Hepatocyte (in vitro differentiated cells): ENCODE measurements around the gene GIMAP6. TPM values are rescaled to one million over a fixed set of nuclear protein-coding genes. Genes with fewer than 3 reads are reported as not detected.

Source experiments
- DNase-seq: peaks from one replicate; pipeline ENCODE4 v3.0.0-alpha.2; 2016; ENCODE audit warnings: low spot score
- H2AFZ ChIP-seq: fragments of 200-600 bp; sonication (generic); 2 replicates; pipeline ENCODE4 v1.6.0; 2016; ENCODE audit warnings: antibody characterized with exemption, mild to moderate bottlenecking
- H3K27ac ChIP-seq: fragments of 200-600 bp; sonication (generic); 2 replicates; pipeline ENCODE4 v1.5.1; 2016; ENCODE audit warnings: mild to moderate bottlenecking
- H3K27me3 ChIP-seq: fragments of 200-600 bp; sonication (generic); 2 replicates; pipeline ENCODE4 v1.6.1; 2016
- H3K36me3 ChIP-seq: fragments of 200-600 bp; sonication (generic); replicated peaks from 2 replicates; pipeline ENCODE4 v1.5.1; 2016; ENCODE audit warnings: low read depth; ENCODE audit not compliant: insufficient read depth
- H3K4me1 ChIP-seq: fragments of 200-600 bp; sonication (generic); 2 replicates; pipeline ENCODE4 v1.5.1; 2016; ENCODE audit warnings: mild to moderate bottlenecking, moderate library complexity; ENCODE audit not compliant: insufficient read depth
- H3K4me2 ChIP-seq: fragments of 200-600 bp; sonication (generic); 2 replicates; pipeline ENCODE4 v1.6.0; 2016
- H3K4me3 ChIP-seq: fragments of 200-600 bp; sonication (generic); 2 replicates; pipeline ENCODE4 v1.5.1; 2016; ENCODE audit warnings: mild to moderate bottlenecking
- H3K79me2 ChIP-seq: fragments of 200-600 bp; sonication (generic); 2 replicates; pipeline ENCODE4 v1.6.0; 2017; ENCODE audit warnings: mild to moderate bottlenecking
- H3K9me2 ChIP-seq: fragments of 200-600 bp; sonication (generic); replicated peaks from 2 replicates; pipeline ENCODE4 v1.6.0; 2017; ENCODE audit warnings: mild to moderate bottlenecking; ENCODE audit not compliant: insufficient read depth
- H3K9me3 ChIP-seq: fragments of 200-600 bp; sonication (generic); 2 replicates; pipeline ENCODE4 v1.5.1; 2016; ENCODE audit warnings: low read depth, mild to moderate bottlenecking
- H4K20me1 ChIP-seq: fragments of 200-600 bp; sonication (generic); 2 replicates; pipeline ENCODE4 v1.6.0; 2016; ENCODE audit warnings: mild to moderate bottlenecking; ENCODE audit not compliant: insufficient read depth, poor library complexity, severe bottlenecking
- CTCF ChIP-seq: fragments of 200-600 bp; sonication (generic); IDR thresholded peaks from 2 replicates; pipeline ENCODE4 v1.5.1; 2016; ENCODE audit warnings: antibody characterized with exemption, mild to moderate bottlenecking; ENCODE audit not compliant: poor library complexity
- EZH2 ChIP-seq: fragments of 200-600 bp; sonication (generic); IDR thresholded peaks from 2 replicates; pipeline ENCODE4 v1.6.1; 2016; ENCODE audit warnings: antibody characterized with exemption, mild to moderate bottlenecking, borderline replicate concordance
- EZH2phosphoT487 ChIP-seq: fragments of 200-600 bp; sonication (generic); IDR thresholded peaks from one replicate; pipeline ENCODE4 v1.6.1; 2018; ENCODE audit warnings: antibody characterized with exemption, mild to moderate bottlenecking, low read depth, moderate library complexity; ENCODE audit not compliant: unreplicated experiment, severe bottlenecking
- WGBS: methylation state at CpG from one replicate; pipeline ENCODE4 v1.1.6; 2016; ENCODE audit warnings: low lambda C conversion rate; ENCODE audit errors: missing lambda C conversion rate; 5-methylcytosine and 5-hydroxymethylcytosine counted together
- polyA plus RNA-seq: library from polyadenylated mRNA; unstranded; fragments of >200 nt; fragmentation: Nextera tagmentation; extraction: Ambion mirVana; gene quantifications from 2 replicates; pipeline ENCODE4 v1.2.1, GENCODE V29; 2016
- total RNA-seq: library from RNA; depleted of rRNA; stranded (reverse); fragments of >200 nt; gene quantifications from 2 replicates; pipeline ENCODE4 v1.2.3, GENCODE V29; 2014

Gene GIMAP6
- total and polyA plus RNA-seq, 2 experiments from 2014 or later, result 0.27 to 0.82 TPM

GRCh38 chr7:150666412-150666811, 34.2 kb upstream of the GIMAP6 start:
- Histone ChIP-seq H3K79me2 (no peaks in the 10 kb centered on the region), H3K4me1 (no peaks in the 10 kb centered on the region), H2AFZ (no peak overlapping the region), H3K4me3 (no peak overlapping the region), H3K4me2 (no peak overlapping the region), H4K20me1 (no peaks in the 10 kb centered on the region), H3K9me2 (no peaks in the 10 kb centered on the region), H3K9me3 (no peaks in the 10 kb centered on the region), H3K27me3 (no peaks in the 10 kb centered on the region), H3K36me3 (no peaks in the 10 kb centered on the region), H3K27ac (no peak overlapping the region)
- no peak for DNase-seq
- no peak for TF ChIP-seq EZH2
- no peak for TF ChIP-seq CTCF
- no peak for TF ChIP-seq EZH2phosphoT487

- DNase-seq, result no peak
- Histone ChIP-seq H3K9me3 (no peaks in the 10 kb centered on the region), H3K27me3 (no peaks in the 10 kb centered on the region), H3K79me2 (no peaks in the 10 kb centered on the region), H3K9me2 (no peaks in the 10 kb centered on the region), H3K4me1 (no peaks in the 10 kb centered on the region), H3K27ac (no peak overlapping the region), H2AFZ (no peak overlapping the region), H4K20me1 (no peaks in the 10 kb centered on the region), H3K36me3 (no peaks in the 10 kb centered on the region), H3K4me2 (no peak overlapping the region), H3K4me3 (no peak overlapping the region)
- 92% methylated on average over 2 of the region's 2 CpGs for WGBS
- TF ChIP-seq EZH2phosphoT487 (no peak), CTCF (no peak), EZH2 (no peak)
Measured at GRCh38 chr7:150665896-150666295, 33.7 kb upstream of the GIMAP6 start.

- Histone ChIP-seq H3K4me3 (no peak overlapping the region), H3K9me2 (no peaks in the 10 kb centered on the region), H3K4me2 (no peak overlapping the region), H3K9me3 (no peaks in the 10 kb centered on the region), H4K20me1 (no peaks in the 10 kb centered on the region), H3K4me1 (no peaks in the 10 kb centered on the region), H2AFZ (no peak overlapping the region), H3K27ac (no peak overlapping the region), H3K36me3 (no peaks in the 10 kb centered on the region), H3K27me3 (no peaks in the 10 kb centered on the region), H3K79me2 (no peaks in the 10 kb centered on the region)
- 83% methylated on average over 9 of the region's 9 CpGs for WGBS
- no peak for DNase-seq
- TF ChIP-seq EZH2 (no peak), EZH2phosphoT487 (no peak), CTCF (no peak)
Measured at GRCh38 chr7:150665089-150665748, 33.0 kb upstream of the GIMAP6 start.
